ENCODE results near the gene CCDC148. TPM values are rescaled to one million over a fixed set of nuclear protein-coding genes. Genes with fewer than 3 reads are reported as not detected.

Gene CCDC148
- total RNA-seq, result not detected in 2 replicates

DNA sequence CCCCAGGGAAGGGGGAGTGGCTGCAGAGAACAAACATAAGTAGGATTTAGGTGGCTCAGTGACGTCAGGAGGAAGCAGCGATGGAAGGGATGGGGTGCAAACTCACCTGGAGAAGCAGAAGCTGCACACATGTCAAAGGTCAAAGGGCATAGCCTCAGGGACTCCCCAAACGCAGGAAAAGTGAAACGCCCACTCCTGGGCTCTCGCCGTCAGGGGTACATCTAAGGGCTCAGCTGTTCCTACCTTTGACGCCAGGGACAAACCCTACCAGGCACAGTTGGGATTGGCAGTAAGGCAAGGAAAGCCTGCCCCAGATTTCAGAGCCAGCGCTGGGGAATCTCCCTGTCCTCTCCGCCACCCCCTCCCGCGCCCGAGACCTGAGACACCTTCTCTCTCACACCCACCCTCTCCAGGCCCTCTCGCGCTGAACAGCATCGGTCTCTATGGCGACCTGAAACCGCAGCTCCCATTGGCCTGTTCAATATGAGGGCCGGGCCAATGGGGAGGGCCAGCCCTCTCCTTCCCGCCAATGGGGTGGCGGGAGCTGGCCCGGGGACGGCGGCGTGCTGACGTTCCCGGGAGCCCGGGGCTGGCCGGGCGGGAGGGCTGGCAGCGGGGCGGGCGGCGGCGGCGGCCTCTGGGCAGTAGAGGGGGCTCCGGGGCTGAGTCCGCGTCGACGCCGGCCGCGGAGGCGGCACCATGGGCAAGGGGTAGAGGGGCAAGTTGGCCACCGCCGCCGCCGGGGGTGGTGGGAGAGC is at the start of gene CCDC148, which contains the start of gene PKP4:
CCDC148 (minus strand) TSS at position 445 of the 758 bp plus-strand sequence; CDS start at position 131, 314 bp downstream.
PKP4 (plus strand) TSS at position 644 of the 758 bp plus-strand sequence. CDS start 76,233 bp downstream, outside the sequence.
- DNase-seq (ENCODE audit: low spot score), result peak; percentile 83
- Mint-ChIP-seq H3K36me3 (ENCODE audit: low read depth) (no peaks in the 10 kb centered on the region), H3K27ac (peak within 1 kb of the TSS; percentile 86), H3K4me1 (ENCODE audit: low read depth) (peaks cover 22% of the 10 kb centered on the region), H3K9me3 (no peaks in the 10 kb centered on the region), H3K27me3 (ENCODE audit: low read depth) (peaks cover 38% of the 10 kb centered on the region), H3K4me3 (ENCODE audit: low read depth) (peak within 1 kb of the TSS; percentile 94)
- intact Hi-C loops (cut with micrococcal nuclease), result loop anchor here (2.0 to 10.0 kb wide), 9 partner anchors 266 to 1256 kb away; partner anchors contain the start of genes ACVR1C, MARCHF7 and WDSUB1

DNA sequence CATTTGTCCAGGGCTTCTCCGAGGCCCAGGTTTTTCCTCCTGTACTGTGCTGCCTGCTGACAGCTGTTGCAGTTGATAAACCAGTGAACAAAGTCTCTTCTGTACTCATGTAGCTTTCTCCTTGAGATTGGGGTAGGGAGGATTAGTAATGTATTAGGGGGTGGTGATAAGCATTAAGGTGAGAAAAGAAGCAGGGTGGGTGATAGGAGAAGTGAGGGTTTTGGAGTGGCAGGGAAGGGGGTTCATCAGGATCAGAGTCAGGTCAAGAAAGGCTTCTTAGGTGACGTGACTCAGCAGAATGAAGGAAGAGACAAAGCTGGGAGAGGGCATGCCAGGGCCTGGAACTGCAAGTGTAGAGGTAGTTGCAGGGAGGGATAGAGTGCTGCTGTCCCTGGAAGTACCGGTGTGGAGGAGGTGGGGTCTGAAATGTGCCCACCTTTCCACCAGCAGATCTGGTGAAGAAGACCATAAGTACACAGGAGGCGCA is 48.9 kb upstream of the CCDC148 start:
- no peaks in the 10 kb centered on the region for H3K36me3 Mint-ChIP-seq (ENCODE audit: low read depth)
- no peak overlapping the region for H3K4me3 Mint-ChIP-seq (ENCODE audit: low read depth)
- no peaks in the 10 kb centered on the region for H3K27me3 Mint-ChIP-seq (ENCODE audit: low read depth)
- no peak overlapping the region for H3K27ac Mint-ChIP-seq
- peaks cover 11% of the 10 kb centered on the region for H3K4me1 Mint-ChIP-seq (ENCODE audit: low read depth)
- no peaks in the 10 kb centered on the region for H3K9me3 Mint-ChIP-seq
- DNase-seq (ENCODE audit: low spot score), result no peak
- intact Hi-C loops (cut with micrococcal nuclease), result no loop called here

GRCh38 chr2:158504088-158504487 is 47.5 kb upstream of the CCDC148 start:
- DNase-seq (ENCODE audit: low spot score), result no peak
- H3K4me3 Mint-ChIP-seq (ENCODE audit: low read depth), result no peak overlapping the region
- H3K4me1 Mint-ChIP-seq (ENCODE audit: low read depth), result peaks cover 10% of the 10 kb centered on the region
- no peaks in the 10 kb centered on the region for H3K27me3 Mint-ChIP-seq (ENCODE audit: low read depth)
- H3K27ac Mint-ChIP-seq, result no peak overlapping the region
- H3K36me3 Mint-ChIP-seq (ENCODE audit: low read depth), result no peaks in the 10 kb centered on the region
- intact Hi-C loops (cut with micrococcal nuclease), result no loop called here
- H3K9me3 Mint-ChIP-seq, result no peaks in the 10 kb centered on the region

GRCh38 chr2:158502974-158503373 is 46.4 kb upstream of the CCDC148 start:
- no peak overlapping the region for H3K27ac Mint-ChIP-seq
- intact Hi-C loops (cut with micrococcal nuclease), result no loop called here

GRCh38 chr2:158501301-158501700 is 44.7 kb upstream of the CCDC148 start:
- Mint-ChIP-seq H3K4me1 (ENCODE audit: low read depth) (peaks cover 16% of the 10 kb centered on the region), H3K4me3 (ENCODE audit: low read depth) (no peak overlapping the region), H3K27me3 (ENCODE audit: low read depth) (no peaks in the 10 kb centered on the region), H3K27ac (no peak overlapping the region), H3K9me3 (no peaks in the 10 kb centered on the region), H3K36me3 (ENCODE audit: low read depth) (no peaks in the 10 kb centered on the region)
- no peak for DNase-seq (ENCODE audit: low spot score)
- intact Hi-C loops (cut with micrococcal nuclease), result no loop called here

More at GRCh38 chr2:158502974-158503373, 46.4 kb upstream of the CCDC148 start:
- H3K27me3 Mint-ChIP-seq (ENCODE audit: low read depth), result no peaks in the 10 kb centered on the region
- no peak for DNase-seq (ENCODE audit: low spot score)
- peaks cover 10% of the 10 kb centered on the region for H3K4me1 Mint-ChIP-seq (ENCODE audit: low read depth)
- H3K9me3 Mint-ChIP-seq, result no peaks in the 10 kb centered on the region
- H3K36me3 Mint-ChIP-seq (ENCODE audit: low read depth), result no peaks in the 10 kb centered on the region
- H3K4me3 Mint-ChIP-seq (ENCODE audit: low read depth), result no peak overlapping the region

DNA sequence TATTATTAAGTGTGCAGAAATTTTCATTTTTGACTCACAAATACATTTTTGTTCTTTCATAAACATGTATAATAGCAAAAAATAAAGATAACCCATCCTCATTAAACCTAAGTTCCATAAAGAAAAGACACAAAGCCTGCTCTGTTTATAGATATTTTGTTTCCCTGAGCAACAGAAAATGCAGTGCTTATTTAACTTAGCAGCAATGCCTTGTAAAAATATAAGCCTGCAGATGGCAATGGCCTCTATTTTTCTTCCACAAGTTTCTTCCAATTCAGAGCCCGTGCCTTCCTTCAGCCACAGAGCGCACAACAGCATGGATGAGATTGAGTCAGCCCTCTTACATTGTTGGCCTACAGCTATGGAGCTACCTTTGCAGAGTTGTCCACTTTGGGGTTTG is 43.8 kb upstream of the CCDC148 start:
- Mint-ChIP-seq H3K4me3 (ENCODE audit: low read depth) (no peak overlapping the region), H3K27ac (no peak overlapping the region), H3K27me3 (ENCODE audit: low read depth) (no peaks in the 10 kb centered on the region), H3K9me3 (no peaks in the 10 kb centered on the region), H3K36me3 (ENCODE audit: low read depth) (no peaks in the 10 kb centered on the region), H3K4me1 (ENCODE audit: low read depth) (peaks cover 16% of the 10 kb centered on the region)
- DNase-seq (ENCODE audit: low spot score), result no peak
- intact Hi-C loops (cut with micrococcal nuclease), result no loop called here

DNA sequence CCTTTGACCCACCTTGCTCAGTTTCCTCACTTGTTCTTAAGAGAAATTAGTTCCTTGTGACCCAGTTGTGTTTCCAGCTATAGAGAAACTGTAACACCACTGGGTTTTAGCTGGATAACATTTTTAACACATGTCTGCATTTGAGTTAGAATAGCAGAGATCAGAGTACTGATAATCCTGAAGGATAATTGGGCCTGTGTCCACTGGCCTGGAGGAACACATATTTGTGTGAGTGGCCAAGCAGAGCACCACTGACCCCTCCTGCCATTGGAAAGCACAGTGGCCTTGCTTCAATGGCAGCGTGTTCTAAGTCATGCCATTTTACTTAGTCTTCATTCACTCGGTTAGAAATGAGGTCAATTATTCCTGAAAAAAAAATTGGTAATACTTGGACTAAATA is 42.8 kb upstream of the CCDC148 start:
- Mint-ChIP-seq H3K4me3 (ENCODE audit: low read depth) (no peak overlapping the region), H3K9me3 (no peaks in the 10 kb centered on the region), H3K27me3 (ENCODE audit: low read depth) (no peaks in the 10 kb centered on the region), H3K4me1 (ENCODE audit: low read depth) (peaks cover 16% of the 10 kb centered on the region), H3K36me3 (ENCODE audit: low read depth) (no peaks in the 10 kb centered on the region), H3K27ac (no peak overlapping the region)
- DNase-seq (ENCODE audit: low spot score), result no peak
- intact Hi-C loops (cut with micrococcal nuclease), result no loop called here

- Mint-ChIP-seq H3K27ac (no peak overlapping the region), H3K4me3 (ENCODE audit: low read depth) (no peak overlapping the region), H3K9me3 (no peaks in the 10 kb centered on the region), H3K27me3 (ENCODE audit: low read depth) (no peaks in the 10 kb centered on the region), H3K4me1 (ENCODE audit: low read depth) (peaks cover 16% of the 10 kb centered on the region), H3K36me3 (ENCODE audit: low read depth) (no peaks in the 10 kb centered on the region)
- intact Hi-C loops (cut with micrococcal nuclease), result no loop called here
- DNase-seq (ENCODE audit: low spot score), result no peak
These were observed 42.2 kb upstream of the CCDC148 start for GRCh38 chr2:158498749-158499136.

DNA sequence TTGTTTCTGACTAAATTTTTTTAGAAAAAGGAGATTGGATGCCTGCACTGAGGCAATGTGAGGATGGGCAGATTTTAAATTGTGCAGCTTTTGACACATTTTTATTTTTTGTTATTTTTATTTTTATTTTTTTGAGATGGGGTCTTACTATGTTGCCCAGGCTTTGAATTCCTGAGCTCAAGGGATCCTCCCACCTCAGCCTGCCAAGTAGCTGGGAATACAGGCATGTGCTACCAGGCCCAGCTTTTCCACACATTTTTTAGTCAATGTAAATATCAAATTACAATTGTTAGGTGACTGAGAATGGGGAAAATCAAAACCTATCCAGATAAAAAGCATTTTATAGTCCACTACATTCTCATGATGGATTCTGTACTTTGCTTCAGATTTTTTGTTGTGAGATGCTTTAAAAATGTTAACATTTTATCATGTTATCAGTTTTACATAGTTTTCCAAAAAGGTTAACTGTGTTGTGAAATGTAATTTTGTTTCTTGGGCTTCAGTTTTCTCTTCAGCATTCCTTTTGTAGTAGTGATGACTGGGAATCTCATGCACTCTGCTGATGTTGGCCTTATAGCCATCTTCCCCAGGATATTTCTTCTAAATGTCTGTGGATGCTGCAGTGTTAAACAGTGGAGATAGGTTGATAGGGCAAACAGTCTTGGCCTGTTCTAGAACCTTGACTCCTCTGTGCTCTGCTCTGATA is 41.6 kb upstream of the CCDC148 start:
- no peak overlapping the region for H3K4me3 Mint-ChIP-seq (ENCODE audit: low read depth)
- DNase-seq (ENCODE audit: low spot score), result no peak
- H3K27ac Mint-ChIP-seq, result no peak overlapping the region
- no peaks in the 10 kb centered on the region for H3K27me3 Mint-ChIP-seq (ENCODE audit: low read depth)
- intact Hi-C loops (cut with micrococcal nuclease), result no loop called here
- peaks cover 16% of the 10 kb centered on the region for H3K4me1 Mint-ChIP-seq (ENCODE audit: low read depth)
- no peaks in the 10 kb centered on the region for H3K36me3 Mint-ChIP-seq (ENCODE audit: low read depth)
- H3K9me3 Mint-ChIP-seq, result no peaks in the 10 kb centered on the region

DNA sequence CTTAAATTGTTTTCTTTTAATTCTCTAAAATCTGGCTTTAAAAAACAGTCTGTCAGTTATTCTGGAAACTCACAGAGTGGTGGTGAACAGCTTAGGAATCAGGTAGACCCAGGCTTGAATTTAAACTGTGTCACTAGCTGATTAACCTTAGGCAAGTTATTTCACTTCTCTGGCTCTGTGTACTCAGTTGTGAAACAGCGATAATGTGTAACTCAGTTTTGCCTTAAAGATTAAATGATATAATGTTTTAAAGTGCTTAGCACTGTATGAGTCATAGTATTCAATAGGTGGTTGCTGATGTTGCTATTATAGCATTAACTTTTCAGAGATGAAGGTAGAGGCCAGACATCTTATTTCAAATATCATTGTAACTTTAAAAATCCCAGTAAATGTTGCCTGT is 40.9 kb upstream of the CCDC148 start:
- no peak overlapping the region for H3K27ac Mint-ChIP-seq
- H3K27me3 Mint-ChIP-seq (ENCODE audit: low read depth), result no peaks in the 10 kb centered on the region
- no peaks in the 10 kb centered on the region for H3K9me3 Mint-ChIP-seq
- intact Hi-C loops (cut with micrococcal nuclease), result no loop called here
- H3K4me1 Mint-ChIP-seq (ENCODE audit: low read depth), result peaks cover 16% of the 10 kb centered on the region
- DNase-seq (ENCODE audit: low spot score), result no peak
- H3K36me3 Mint-ChIP-seq (ENCODE audit: low read depth), result no peaks in the 10 kb centered on the region
- no peak overlapping the region for H3K4me3 Mint-ChIP-seq (ENCODE audit: low read depth)

DNA sequence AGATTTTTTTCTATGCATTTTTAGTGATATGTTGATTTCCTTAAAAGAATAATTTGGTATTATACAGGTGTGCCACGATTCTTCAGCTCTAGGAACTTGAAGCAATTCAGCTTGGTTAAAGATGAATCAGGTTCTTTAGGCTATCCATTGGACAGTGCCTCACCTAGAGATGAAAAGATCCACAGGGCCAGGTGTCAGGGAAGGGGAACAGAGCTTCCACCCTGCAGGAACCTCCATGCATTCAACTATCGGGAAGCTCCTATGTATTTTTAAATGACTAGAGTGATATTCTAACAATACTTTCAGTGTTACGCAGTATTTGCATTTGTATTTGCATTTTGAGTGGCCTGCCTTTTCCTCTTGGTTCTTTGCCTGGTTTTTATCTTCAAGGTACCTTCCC is 40.4 kb upstream of the CCDC148 start:
- Mint-ChIP-seq H3K4me3 (ENCODE audit: low read depth) (no peak overlapping the region), H3K27me3 (ENCODE audit: low read depth) (no peaks in the 10 kb centered on the region), H3K36me3 (ENCODE audit: low read depth) (no peaks in the 10 kb centered on the region), H3K27ac (no peak overlapping the region), H3K4me1 (ENCODE audit: low read depth) (peaks cover 16% of the 10 kb centered on the region), H3K9me3 (no peaks in the 10 kb centered on the region)
- intact Hi-C loops (cut with micrococcal nuclease), result no loop called here
- DNase-seq (ENCODE audit: low spot score), result no peak

GRCh38 chr2:158495175-158495574 is 38.6 kb upstream of the CCDC148 start:
- H3K27me3 Mint-ChIP-seq (ENCODE audit: low read depth), result no peaks in the 10 kb centered on the region
- no peak overlapping the region for H3K27ac Mint-ChIP-seq
- H3K4me3 Mint-ChIP-seq (ENCODE audit: low read depth), result no peak overlapping the region
- H3K36me3 Mint-ChIP-seq (ENCODE audit: low read depth), result no peaks in the 10 kb centered on the region
- H3K4me1 Mint-ChIP-seq (ENCODE audit: low read depth), result peaks cover 16% of the 10 kb centered on the region
- H3K9me3 Mint-ChIP-seq, result no peaks in the 10 kb centered on the region
- DNase-seq (ENCODE audit: low spot score), result no peak
- intact Hi-C loops (cut with micrococcal nuclease), result no loop called here

GRCh38 chr2:158493458-158493857 is 36.9 kb upstream of the CCDC148 start:
- no peak for DNase-seq (ENCODE audit: low spot score)
- no peaks in the 10 kb centered on the region for H3K36me3 Mint-ChIP-seq (ENCODE audit: low read depth)
- no peaks in the 10 kb centered on the region for H3K27me3 Mint-ChIP-seq (ENCODE audit: low read depth)
- H3K4me3 Mint-ChIP-seq (ENCODE audit: low read depth), result no peak overlapping the region
- H3K4me1 Mint-ChIP-seq (ENCODE audit: low read depth), result peaks cover 12% of the 10 kb centered on the region
- intact Hi-C loops (cut with micrococcal nuclease), result no loop called here
- H3K9me3 Mint-ChIP-seq, result no peaks in the 10 kb centered on the region
- no peak overlapping the region for H3K27ac Mint-ChIP-seq

Data from activated T-helper 2 cell treated with anti-CD3 and anti-CD28 coated beads, Interferon-gamma antibody, Interleukin-2, Interleukin-4, amounts not matched to agents 10 μg/mL and 5 μg/mL and 100 μg/mL, durations not matched to agents 14 hours and 24 hours and 36 hours (primary cell).